Mucosa of gallbladder (tissue), 1 donor: ENCODE data around the gene PKD1L1. TPM values are rescaled to one million over a fixed set of nuclear protein-coding genes. Genes with fewer than 3 reads are reported as not detected.
"Not testable (repeated sequence)": the region's sequence is repeated elsewhere in the genome, so short reads cannot be mapped to it uniquely, and the experiment has no call there.

ENCODE experiments used
- DNase-seq: peaks from one replicate; pipeline ENCODE4 v3.0.0-alpha.2; 2020; ENCODE audit warnings: low spot score
- total RNA-seq: library from RNA; stranded (reverse); gene quantifications from one replicate; pipeline ENCODE4 v1.2.1, GENCODE V29; 2021
- donor health status: DM: no; HTN: no; CAD: no.

The PKD1L1 gene
- total RNA-seq, 1 donor from 2014 or later: 0.20 TPM

DNA sequence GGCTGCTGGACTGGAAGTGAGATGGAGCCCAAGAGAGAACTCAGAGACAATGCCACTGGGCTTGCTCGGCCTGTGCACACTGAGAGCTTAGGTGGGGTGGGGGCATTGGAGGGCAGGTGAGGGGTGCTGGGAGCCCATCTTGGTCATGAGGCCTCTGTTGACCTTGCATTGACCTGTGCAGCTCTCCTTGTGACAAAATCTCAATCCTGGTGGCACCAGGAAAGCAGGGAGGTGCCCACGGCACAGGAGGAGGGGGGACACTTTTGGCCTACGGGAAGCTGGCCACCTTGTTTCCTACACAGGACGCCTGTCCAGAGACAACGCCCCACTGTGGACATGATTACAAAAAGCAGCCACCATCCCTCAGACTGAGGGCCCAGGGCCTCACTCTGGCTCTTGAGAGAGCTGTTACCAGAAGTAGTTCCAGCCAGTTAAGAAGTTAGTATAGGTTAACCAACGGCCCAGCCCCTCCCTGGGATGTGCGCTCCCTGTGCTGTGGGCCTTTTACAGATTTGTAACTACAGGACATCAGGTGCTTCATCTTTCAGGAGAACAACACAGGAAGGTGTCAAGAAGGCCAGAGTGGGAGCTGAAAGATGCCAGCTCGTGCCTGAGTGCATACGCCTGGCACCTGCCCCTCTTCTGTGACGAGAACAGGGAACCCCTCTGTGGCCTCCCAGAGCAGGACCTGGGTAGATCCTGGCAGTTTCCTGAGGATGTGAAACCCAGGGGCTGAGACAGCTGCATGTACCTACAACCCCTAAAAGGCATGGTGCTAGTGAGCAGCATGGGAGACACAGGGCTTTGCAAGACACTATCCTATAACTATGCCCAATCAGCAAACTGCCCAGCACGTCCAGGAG, 10.3 kb downstream of the PKD1L1 start:
- no peak for DNase-seq

DNA sequence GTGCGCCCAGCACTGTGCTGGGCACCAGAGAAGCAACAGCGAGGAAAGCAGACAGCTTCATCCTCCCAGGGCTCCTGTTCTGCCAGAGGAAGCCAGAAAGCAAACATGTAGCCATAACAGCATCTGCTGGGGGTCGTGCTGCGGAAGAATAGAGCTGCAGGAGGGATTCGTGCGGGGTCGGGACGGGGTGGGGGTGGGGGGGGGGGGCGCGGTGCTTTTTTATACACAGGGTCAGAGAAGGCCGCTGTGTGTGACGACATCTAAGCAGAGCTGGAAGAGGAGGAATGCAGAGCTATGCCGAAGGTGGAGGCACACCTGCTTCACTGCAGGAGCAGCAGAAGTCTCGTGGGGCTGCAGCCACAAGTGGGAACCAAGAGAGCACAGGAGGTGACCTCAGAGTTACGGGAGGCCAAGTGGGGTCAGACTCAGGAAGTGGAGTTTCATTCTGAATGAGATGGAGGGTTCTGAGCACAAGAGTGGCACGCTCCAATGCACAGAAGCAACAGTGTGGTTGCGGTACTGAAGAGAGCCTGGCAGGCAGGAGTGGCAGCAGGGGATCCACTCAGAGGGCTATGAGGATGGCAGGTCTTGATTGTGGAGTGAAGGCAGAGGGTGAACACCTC, 11.1 kb downstream of the PKD1L1 start:
- no peak for DNase-seq

DNA sequence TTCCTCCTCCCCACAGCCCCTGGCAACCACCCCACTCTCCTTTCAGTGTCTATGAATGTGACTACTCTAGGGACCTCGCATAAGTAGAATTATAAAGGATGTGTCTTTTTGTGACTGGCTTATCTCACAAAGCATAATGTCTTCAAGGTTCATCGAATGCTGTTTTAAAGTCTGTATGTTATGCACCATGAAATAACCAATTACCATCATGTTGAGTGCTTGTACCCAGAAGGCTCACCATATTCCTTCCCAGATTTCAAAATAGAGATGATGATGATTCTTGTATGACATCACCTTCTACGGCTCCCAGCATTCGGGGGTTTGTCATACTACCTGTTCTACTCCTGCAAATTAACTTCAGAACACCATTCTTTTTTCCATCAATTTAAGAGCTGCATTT, 11.9 kb downstream of the PKD1L1 start:
- no peak for DNase-seq

DNA sequence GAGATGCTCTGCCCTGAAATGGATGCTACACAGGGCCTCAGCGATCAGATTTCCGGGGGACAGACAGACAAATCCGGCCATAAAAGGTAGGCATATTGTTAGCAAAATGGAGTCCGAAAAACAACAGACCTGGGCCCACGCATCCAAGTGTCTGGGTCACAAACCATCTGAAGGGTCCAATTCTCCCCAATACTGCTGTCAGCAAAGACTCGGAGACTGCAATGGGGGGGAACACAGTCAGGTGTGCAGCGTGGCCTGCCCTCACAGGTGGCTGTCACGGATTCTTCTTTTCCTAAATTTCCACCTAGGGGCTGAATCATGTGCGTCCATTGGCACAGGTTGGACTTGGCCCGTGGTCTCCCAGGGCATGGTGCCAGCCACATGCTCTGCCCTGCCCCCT, 12.9 kb downstream of the PKD1L1 start:
- no peak for DNase-seq

DNA sequence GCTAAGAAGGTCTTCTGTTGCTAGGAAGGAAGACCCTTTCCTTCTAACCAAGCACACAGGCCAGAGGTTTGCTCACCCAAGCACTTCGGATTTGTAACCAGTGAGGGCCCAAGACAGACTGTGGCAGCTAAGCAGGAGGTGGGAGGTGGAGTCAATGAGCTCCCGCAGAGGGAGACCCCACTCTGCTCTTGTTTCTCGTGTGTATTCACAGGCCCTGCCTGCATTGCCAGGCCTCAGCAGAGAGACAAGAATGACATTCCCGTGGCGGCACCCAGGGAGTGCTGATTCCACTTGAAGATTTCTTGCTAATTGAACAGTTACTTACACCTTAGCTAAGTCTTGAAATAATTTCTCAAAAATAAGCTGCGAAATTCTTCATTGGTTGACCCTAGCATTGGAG, 13.4 kb downstream of the PKD1L1 start:
- DNase-seq: no peak

DNA sequence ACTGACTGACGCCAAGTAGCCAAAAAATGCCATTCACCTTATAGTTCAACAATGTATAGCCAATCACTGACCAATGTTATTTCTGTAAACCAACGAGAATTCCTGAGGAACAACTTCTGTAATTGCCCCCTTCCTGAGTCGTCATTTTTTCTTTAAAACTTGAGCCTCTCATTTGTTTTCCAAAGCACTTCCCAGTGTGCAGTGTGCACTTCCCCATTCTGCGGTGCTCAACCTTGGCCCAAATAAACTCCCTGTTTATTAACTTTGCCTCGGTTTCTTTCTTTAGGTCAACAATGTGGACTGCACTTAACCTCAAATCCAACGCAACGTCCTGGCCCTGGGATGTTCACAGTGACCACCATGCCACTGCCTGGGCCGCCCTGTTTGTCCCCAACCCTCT, 15.1 kb downstream of the PKD1L1 start:
- DNase-seq: no peak

DNA sequence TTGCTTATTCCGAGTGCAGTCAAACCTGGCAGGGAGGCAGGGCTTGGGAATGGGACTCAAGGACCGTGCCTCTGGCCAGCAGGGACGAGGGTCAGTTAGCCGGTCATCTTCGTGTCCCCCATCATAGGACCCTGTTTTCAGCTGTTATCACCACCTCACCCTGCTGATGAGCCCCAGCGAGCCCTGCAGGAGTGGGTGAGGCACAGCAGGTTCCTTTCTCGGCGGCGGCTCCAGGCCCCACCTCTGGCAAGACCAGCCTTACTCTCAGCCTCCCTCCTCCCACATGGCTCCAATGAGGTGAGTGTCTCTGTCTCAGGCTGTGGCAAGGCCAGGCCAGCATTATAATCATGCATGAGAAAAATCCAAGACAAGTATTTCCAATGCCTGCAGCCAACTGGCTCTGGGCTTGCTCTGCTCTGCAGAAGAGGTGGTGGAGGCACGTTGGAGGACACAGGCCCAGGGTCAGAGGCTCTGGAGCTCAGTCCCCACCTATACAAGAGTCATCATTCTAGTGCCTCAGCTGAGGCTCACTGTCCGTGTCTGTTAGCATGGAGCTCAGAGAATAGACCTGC, 15.7 kb downstream of the PKD1L1 start:
- DNase-seq: no peak

DNA sequence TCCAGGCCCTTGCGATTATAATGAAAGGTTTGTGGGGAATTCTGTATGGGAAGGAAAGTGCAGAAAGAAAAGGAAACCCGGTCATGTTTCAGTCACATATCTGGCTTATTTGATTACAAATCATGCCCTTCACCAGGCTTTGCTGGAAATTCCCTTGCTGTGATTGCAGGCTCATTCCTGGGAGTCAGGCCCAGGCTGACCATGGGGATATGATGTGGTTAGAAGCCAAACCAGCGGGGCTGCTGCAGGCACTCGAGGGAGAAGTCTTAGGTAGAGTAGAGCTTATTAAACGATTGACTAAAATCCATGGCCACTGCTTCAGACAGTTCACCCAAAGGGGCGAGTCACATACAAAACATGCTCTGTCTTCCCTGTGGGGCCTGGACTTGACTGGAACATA, 16.2 kb downstream of the PKD1L1 start:
- DNase-seq: no peak

DNA sequence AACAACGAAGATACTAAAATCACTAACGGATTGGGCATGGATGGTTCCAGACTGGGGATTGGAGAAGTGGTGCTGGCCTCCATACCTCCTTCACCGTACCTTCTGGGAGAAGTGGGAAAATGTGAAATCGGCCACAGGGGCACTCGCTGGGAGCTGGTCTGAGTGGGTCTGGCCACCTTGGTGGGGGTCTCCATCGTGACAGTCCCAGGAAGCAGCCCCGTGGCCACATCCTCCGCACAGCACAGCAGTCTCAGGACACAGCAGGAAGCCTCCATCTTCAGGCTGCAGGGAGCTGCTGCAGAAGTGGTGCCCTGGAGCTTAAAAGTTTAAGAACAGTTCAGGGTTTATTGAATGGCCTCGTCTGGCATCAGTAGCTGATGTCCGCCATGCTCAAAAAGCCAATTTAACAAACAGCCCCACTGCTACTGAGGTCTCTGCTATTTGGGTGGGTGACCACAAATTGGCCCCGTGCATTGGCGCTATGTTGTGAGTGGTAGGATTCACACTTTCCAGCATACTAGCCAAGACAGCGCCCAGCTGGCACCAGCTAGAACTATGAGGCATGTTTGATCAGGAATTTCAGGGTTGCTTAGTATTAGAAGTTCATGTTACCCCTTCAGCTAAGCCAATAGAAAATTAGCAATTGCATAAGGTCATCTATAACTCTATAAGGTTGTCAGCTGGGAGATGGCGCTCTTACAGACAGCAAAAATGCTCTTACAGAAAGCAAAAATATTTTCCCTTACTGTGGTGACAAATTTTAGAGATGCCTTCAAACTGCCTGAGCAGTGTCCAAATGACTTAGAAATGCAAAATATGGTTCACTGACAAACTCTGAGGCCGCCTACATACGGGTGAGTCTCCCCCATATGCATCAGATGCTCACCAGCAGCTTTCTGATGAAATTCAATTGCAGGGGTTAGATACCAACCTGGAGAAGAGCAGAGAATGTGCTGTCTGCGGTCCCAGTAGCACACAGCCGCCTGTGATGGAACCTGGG, 17.0 kb downstream of the PKD1L1 start:
- DNase-seq: no peak

DNA sequence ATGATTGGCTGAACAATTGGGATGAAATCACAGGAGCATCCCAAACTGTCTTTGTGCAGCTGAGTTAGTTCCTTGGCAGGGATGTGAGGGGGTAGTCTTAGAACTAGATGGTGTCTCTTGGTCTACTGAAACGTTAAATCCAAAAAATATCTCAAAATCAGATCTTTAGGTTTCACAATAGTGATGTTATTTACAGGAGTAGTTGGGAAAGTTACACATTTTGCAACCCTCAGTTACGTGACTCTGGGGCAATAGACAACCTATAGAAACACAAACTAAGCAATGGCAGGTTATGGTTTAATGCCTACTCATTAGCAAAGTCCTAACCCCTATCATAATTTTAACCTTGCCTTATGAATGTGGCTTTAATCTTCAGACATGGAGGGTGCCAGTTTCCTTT, 24.0 kb downstream of the PKD1L1 start:
- DNase-seq: no peak

DNA sequence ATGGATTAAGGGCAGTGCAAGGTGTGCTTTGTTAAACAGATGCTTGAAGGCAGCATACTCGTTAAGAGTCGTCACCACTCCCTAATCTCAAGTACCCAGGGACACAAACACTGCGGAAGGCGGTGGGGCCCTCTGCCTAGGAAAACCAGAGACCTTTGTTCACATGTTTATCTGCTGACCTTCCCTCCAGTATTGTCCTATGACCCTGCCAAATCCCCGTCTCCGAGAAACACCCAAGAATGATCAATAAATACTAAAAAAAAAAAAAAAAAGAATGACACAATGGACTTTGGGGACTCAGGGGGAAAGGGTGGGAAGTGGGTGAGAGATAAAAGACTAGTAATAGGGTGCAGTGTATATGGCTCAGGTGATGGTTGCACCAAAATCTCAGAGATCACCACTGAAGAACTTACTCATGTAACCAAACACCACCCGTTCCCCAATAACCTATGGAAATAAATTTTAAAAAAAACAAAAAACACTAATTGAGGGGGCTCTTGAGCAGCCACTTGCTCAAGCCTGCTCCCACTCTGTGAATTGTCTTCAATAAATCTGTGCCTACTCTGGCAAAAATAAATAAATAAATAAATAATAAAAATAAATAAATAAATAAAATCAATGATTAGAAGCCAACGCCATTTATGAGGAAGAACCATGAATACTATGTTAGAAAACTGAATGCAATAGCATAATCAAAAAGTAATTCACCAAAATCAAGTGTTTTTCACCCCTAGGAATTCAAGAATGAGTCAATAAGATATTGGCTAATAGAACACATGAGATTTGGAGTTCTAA, 25.0 kb downstream of the PKD1L1 start:
- not testable (repeated sequence) for DNase-seq

DNA sequence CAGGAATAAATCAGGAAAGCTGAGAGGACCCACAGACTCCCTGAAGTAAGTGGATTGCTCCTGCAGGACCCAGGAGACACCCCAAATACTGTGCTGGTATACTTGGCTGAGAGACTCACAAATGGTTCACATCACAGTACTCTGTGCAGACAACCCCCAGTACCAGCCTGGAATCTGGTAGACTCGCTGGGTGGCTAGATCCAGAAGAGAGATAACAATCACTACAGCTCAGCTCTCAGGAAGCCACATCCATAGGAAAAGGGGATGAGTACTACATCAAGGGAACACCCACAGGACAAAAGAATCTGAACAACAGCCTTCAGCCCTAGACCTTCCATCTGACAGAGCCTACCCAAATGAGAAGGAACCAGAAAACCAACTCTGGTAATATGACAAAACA, 31.8 kb downstream of the PKD1L1 start:
- not testable (repeated sequence) for DNase-seq

DNA sequence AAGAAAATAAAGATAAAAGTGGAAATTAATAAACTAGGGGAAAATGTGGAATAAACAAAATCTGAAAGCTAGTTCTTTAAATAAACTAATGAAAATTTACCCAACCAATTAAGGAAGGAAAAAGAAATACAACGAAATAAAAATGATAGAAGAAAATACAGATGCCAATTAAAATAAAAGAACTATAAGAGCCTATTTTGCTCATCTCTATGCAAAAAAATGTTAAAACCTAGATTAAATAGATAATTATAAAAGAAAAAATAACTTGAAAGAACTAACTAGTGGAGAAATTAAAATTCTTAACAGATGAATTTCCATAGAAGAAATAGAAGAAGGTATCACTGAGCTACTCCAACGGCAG, 32.7 kb downstream of the PKD1L1 start:
- DNase-seq: no peak

DNA sequence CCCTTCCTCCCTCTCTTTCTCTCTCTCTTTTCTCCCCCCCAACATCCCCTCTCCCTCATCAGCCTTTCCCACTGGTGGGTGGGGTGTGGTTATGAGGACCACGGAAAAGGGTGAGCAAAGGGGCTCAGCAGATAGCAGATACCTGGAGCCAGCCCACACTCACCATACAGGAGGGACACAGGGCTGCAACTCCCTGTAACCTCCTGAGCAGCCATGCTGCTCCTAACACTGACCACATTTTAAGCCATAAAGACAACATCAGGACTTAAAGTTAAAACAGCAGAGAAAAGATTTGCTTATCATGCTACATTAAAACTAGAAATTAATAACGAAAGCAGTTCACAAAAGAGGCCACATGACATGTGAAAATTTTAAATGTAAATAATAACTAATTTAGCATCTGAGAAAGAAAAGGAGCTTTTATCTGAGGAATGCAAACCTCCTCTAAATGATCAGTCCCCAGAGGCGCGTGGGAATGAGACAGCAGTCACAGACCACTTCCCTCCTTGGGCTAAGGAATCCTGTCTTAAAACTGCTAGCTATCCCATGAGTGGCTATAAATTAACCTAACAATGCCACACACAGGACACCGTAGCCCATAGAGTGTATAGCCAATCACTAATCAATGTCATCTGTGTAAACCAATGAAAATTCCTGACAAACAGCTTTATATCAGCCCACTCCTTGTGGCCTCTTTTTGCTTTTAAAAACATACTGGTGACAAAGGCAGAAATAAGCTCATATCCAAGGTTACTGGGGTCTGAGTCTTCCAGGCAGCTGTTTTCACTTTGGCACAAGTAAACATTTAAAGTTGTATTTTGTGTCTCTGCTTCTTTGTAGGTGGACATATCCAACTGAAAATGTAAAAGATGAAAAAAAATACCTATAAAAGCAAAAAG, 33.3 kb downstream of the PKD1L1 start:
- DNase-seq: no peak

DNA sequence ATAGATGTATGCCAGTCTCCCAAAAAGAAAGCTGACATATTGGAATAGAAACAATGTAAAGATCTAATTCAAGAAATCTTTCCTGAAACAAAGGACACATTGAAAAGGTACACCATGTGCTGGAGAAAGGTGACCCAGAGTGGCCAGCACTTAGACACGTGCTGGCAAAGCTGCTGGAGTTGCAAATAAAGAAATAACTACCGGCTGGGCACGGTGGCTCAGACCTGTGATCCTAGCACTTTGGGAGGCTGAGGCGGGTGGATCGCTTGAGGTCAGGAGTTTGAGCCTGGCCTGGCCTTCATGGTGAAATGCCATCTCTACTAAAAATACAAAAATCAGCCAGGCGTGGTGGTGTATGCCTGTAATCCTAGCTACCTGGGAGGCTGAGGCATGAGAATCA, 35.9 kb downstream of the PKD1L1 start:
- no peak for DNase-seq

DNA sequence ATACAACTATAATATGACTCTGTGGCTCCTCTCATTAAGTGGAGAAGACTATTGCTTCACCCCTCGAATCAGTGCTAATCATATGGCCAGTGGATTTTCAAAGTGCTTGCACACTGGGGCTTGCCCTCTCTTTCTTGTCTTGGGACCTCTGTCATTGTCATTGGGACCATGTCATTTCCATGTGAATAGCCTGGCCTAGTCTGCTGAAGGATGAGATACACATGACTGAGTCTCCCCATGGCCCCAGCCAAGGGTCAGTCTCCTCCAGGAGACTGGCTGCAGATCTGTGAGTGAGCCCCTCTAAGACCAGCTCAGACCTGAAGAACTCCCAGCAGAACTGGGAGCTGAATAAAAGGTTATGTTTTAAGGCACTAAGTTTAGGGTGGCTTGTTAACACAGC, 39.5 kb downstream of the PKD1L1 start:
- no peak for DNase-seq

DNA sequence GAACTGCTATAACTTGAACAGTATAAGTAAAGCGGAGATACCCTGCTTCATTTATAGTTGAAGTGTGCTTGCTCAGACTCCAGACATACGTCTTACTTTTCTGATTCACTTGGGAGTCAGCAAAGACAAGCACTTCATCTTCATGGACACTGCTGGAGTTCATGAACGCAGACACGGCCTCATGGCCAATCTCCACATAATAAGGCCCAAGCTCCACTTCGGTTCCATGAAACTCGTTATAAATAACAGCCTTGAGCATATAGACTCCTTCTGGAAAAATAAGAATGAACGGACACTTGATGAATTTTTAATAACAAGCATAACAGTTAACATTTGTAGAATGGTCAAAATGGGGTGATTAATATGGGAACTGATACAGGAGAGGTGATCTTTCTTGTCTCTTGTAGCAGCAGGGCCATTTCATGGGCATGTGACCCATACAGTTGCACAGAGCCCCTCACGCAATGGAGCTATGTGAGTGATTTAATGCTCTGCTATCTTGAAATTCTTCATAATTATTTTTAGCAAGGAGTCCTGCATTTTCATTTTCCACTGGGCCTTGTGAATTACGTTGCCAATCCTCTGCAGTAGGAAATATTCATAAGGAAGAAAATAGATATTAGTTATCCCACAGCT, 40.2 kb downstream of the PKD1L1 start:
- DNase-seq: no peak

DNA sequence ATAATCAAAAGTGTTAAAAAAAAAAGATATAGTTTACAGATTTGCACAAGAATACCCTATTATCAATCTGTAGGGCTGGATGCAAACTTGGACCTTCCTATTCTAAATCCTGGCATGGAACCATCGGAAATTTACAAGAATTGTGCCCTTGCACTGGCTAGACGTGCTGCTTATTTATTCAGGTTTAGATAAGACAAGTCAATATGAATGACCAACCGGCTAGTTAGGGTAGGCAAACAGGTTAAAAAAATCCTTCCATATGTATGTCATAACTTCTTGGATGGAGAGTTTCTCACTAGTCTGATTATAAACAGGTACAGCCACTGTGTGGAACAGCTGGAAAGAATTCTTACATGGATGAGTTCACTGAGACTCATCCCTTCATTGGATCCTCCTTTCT, 41.4 kb downstream of the PKD1L1 start:
- DNase-seq: no peak

DNA sequence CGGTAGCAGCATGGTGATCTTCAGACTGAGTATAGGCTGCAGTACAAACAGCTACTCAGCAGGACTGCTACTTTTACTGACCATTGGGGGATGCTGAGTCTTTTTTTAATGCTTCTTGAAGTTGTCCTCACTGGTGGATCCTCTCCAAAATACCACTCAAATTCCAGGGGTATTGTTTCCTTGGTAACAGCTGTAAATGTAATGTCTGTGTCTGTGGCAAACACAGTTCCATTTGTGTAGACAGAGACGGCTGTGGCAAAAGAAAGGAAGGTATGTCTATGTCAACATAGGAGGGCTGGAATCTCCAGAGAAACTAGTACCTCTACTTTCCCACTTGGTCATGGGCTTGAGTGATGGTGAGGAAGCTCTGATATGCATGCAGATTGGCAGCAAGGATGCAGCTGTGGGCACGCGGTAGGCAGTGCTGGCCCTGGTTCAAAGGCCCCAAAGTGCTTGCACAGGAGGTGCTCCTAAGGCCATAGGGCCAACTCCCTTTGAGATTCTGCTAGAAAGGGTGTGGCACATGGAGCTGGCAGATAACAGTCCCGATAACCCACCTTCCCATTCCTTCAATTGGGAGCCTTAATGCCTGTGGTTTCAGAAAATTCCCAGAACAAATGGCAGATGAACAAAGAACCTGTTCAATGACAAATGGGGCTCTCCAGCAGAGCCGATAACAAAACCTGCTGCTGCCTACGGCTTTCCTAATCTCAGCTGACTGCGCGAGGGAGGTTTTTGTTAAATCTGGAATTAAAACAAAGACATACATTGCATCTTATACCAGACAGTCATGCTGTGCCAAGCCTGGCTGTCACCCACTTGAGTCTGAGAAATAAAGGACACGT, 43.0 kb downstream of the PKD1L1 start:
- DNase-seq: no peak
